Esophagus muscularis mucosa (tissue), 4 donors: Measurements from ENCODE around the gene HPDL. TPM values are rescaled to one million over a fixed set of nuclear protein-coding genes. Genes with fewer than 3 reads are reported as not detected.

Experiments used
- DNase-seq: peaks from one replicate; pipeline ENCODE4 v3.0.0-alpha.2; 2017; ENCODE audit errors: extremely low spot score
- H3K27ac ChIP-seq, 4 donors: fragments of 200-600 bp; sonication (generic); replicated peaks in 1 of 4; 1 replicate in 3 of 4; 2 replicates in 1 of 4; pipeline ENCODE4 v1.5.1; 2016 to 2019; ENCODE audit warnings: mild to moderate bottlenecking in 1 of 4
- H3K27me3 ChIP-seq, 4 donors: fragments of 200-600 bp; sonication (generic); one replicate each; pipeline versions ENCODE4 v1.5.1 to v1.6.0; 2016 to 2019
- H3K36me3 ChIP-seq, 4 donors: fragments of 200-600 bp; sonication (generic); one replicate each; pipeline ENCODE4 v1.5.1; 2016 to 2019
- H3K4me1 ChIP-seq, 4 donors: fragments of 200-600 bp; sonication (generic); one replicate each; pipeline ENCODE4 v1.5.1; 2016 to 2019
- H3K4me3 ChIP-seq, 4 donors: fragments of 200-600 bp; sonication (generic); 1 replicate in 2 of 4; 2 replicates in 2 of 4; pipeline ENCODE4 v1.5.1; 2016 to 2019; ENCODE audit warnings: mild to moderate bottlenecking in 4 of 4, moderate library complexity in 1 of 4
- H3K9me3 ChIP-seq, 4 donors: fragments of 200-600 bp; sonication (generic); 1 replicate in 3 of 4; 2 replicates in 1 of 4; pipeline ENCODE4 v1.5.1; 2016 to 2019
- CTCF ChIP-seq, 3 experiments: fragments of 200-600 bp in 2 of 3; fragments of 450-650 bp in 1 of 3; sonication (generic) in 2 of 3; IDR thresholded peaks; one replicate each; pipeline ENCODE4 v1.5.1; 2017 to 2019; ENCODE audit warnings: antibody characterized with exemption in 3 of 3, mild to moderate bottlenecking in 2 of 3, moderate library complexity in 1 of 3
- EP300 ChIP-seq: sonication (generic); formaldehyde crosslinking; IDR thresholded peaks from one replicate; pipeline ENCODE4 v1.6.1; 2017; ENCODE audit warnings: antibody characterized with exemption
- POLR2A ChIP-seq: fragments of 450-650 bp; IDR thresholded peaks from one replicate; pipeline ENCODE4 v1.6.1; 2017; ENCODE audit warnings: antibody characterized with exemption, moderate library complexity, mild to moderate bottlenecking, low read depth
- POLR2AphosphoS5 ChIP-seq, 2 donors: sonication (generic); formaldehyde crosslinking; IDR thresholded peaks; one replicate each; pipeline ENCODE4 v1.6.1; 2017; ENCODE audit warnings: antibody characterized with exemption in 2 of 2
- WGBS: methylation state at CpG from one replicate; pipeline ENCODE4 v1.1.5; 2018; 5-methylcytosine and 5-hydroxymethylcytosine counted together
- intact Hi-C: fragments of 100-400 bp; cut with DNase I; formaldehyde crosslinking; loops from one replicate; pipeline ENCODE4 v1.15.1; 2023
- total RNA-seq, 4 donors: library from RNA; depleted of rRNA; stranded (reverse); fragments of >200 nt; gene quantifications; one replicate each; pipeline versions ENCODE4 v1.1.0 to v1.2.1, GENCODE V29; 2016

HPDL gene
- total RNA-seq, 4 donors from 2014 or later: 0.17 to 0.19 TPM; not detected in 2

- WGBS: 84% methylated on average over 3 of the region's 3 CpGs
- intact Hi-C loops: loop anchor here (10.0 kb wide), 2 partner anchors 472 to 592 kb away; no protein-coding TSS in a partner anchor
- Histone ChIP-seq H3K4me3 (no peak overlapping the region), H3K36me3 (no peaks in the 10 kb centered on the region), H3K27ac (no peak overlapping the region), H3K27me3 (no peaks in the 10 kb centered on the region), H3K4me1 (peaks cover 11 to 19% (median 16%) of the 10 kb centered on the region in 4 donors), H3K9me3 (no peaks in the 10 kb centered on the region)
- no peak for DNase-seq
- no peak for TF ChIP-seq CTCF (IDR thresholded peaks at IDR 0.05)
- TF ChIP-seq POLR2A: no peak
- TF ChIP-seq POLR2AphosphoS5 (IDR thresholded peaks at IDR 0.05): no peak
- no peak for TF ChIP-seq EP300
Measured at GRCh38 chr1:45306905-45307304, 19.8 kb upstream of the HPDL start.

DNA sequence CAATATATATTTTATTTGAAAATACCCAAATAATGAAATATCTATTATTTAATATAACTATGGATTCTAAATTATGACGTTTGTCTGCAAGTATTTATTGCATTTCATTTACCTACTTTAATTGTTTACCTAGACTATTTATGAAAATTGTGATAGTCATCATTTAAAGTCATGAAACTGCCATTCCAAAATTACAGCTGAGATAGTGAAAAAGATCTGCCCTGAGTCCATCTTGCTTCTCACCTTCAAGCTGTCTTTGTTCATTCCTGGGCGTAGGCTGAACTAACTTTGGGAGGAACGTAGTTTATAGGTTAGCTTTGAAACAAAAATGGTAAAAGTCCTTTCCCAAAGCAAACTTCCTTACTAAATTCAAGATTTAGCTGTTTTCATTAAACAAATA, 12.4 kb upstream of the HPDL start:
- TF ChIP-seq CTCF (IDR thresholded peaks at IDR 0.05) (no peak), EP300 (no peak), POLR2A (no peak), POLR2AphosphoS5 (IDR thresholded peaks at IDR 0.05) (no peak)
- H3K9me3 ChIP-seq: no peaks in the 10 kb centered on the region
- no peaks in the 10 kb centered on the region for H3K4me1 ChIP-seq
- H3K36me3 ChIP-seq: no peaks in the 10 kb centered on the region
- WGBS: 88% methylated on average over 3 of the region's 3 CpGs
- H3K27me3 ChIP-seq: no peaks in the 10 kb centered on the region
- H3K4me3 ChIP-seq: no peak overlapping the region
- no peak overlapping the region for H3K27ac ChIP-seq
- no peak for DNase-seq
- intact Hi-C loops: no loop called here

GRCh38 chr1:45317166-45317565, 9.5 kb upstream of the HPDL start:
- 69% methylated on average over 4 of the region's 4 CpGs for WGBS

GRCh38 chr1:45319761-45320160, 6.9 kb upstream of the HPDL start:
- H3K27ac ChIP-seq: no peak overlapping the region
- no peaks in the 10 kb centered on the region for H3K9me3 ChIP-seq
- no peaks in the 10 kb centered on the region for H3K27me3 ChIP-seq
- intact Hi-C loops: no loop called here
- TF ChIP-seq POLR2A (no peak), CTCF (IDR thresholded peaks at IDR 0.05) (no peak), POLR2AphosphoS5 (IDR thresholded peaks at IDR 0.05) (no peak), EP300 (no peak)
- 90% methylated on average over 4 of the region's 4 CpGs for WGBS
- no peak for DNase-seq
- no peaks in the 10 kb centered on the region for H3K36me3 ChIP-seq
- no peaks in the 10 kb centered on the region for H3K4me1 ChIP-seq
- H3K4me3 ChIP-seq: no peak overlapping the region

More at GRCh38 chr1:45317166-45317565, 9.5 kb upstream of the HPDL start:
- Histone ChIP-seq H3K27me3 (no peaks in the 10 kb centered on the region), H3K4me3 (no peak overlapping the region), H3K36me3 (no peaks in the 10 kb centered on the region), H3K9me3 (no peaks in the 10 kb centered on the region), H3K27ac (no peak overlapping the region), H3K4me1 (no peaks in the 10 kb centered on the region)
- TF ChIP-seq EP300 (no peak), POLR2A (no peak), POLR2AphosphoS5 (IDR thresholded peaks at IDR 0.05) (no peak), CTCF (IDR thresholded peaks at IDR 0.05) (no peak)
- no peak for DNase-seq
- intact Hi-C loops: no loop called here

DNA sequence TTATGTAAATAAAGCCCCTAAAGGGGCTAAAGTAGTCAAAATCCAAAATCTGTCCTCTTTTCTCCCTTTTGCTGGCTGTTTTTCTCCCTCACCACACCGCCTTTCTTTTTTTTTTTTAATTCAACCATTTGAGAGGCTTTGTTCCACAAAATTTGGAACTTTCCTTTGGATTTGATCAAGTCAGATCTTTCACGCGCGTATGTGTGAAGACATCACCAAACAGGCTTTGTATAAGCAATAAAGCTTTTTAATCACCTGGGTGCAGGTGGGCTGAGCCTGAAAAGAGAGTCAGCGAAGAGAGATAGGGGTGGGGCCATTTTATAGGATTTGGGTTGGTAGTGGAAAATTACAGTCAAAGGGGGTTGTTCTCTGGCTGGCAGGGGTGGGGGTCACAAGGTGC, 5.3 kb upstream of the HPDL start:
- 88% methylated on average over 5 of the region's 5 CpGs for WGBS
- H3K36me3 ChIP-seq: no peaks in the 10 kb centered on the region
- H3K27ac ChIP-seq: no peak overlapping the region
- no peaks in the 10 kb centered on the region for H3K9me3 ChIP-seq
- peaks cover under 1 to 9% (median 3%) of the 10 kb centered on the region in 4 donors for H3K4me1 ChIP-seq
- no peaks in the 10 kb centered on the region for H3K27me3 ChIP-seq
- DNase-seq: no peak
- intact Hi-C loops: no loop called here
- TF ChIP-seq POLR2AphosphoS5 (IDR thresholded peaks at IDR 0.05) (no peak), CTCF (IDR thresholded peaks at IDR 0.05) (no peak), POLR2A (no peak), EP300 (no peak)
- no peak overlapping the region for H3K4me3 ChIP-seq
